Measurements from ENCODE around the gene SLC10A7.

Gene SLC10A7

GRCh38 chr4:146488495-146489174, 33.1 kb downstream of the SLC10A7 start:
- TF ChIP-seq CTCF (conservative IDR thresholded peaks at IDR 0.05; ENCODE audit: low read depth): no peak
- ChIA-PET CTCF (interaction anchor here (0.5 kb wide), 1 partner anchor 36 kb away, joined by 8 read pairs; no protein-coding TSS in a partner anchor), POLR2A (ENCODE audit: low non-redundant PET) (no interaction called here)
- no peak overlapping the region for H3K27ac ChIP-seq
- DNase-seq (ENCODE audit: low spot score): no peak

- CTCF ChIA-PET: no interaction called here
- no peak overlapping the region for H3K27ac ChIP-seq
- no peak for DNase-seq (ENCODE audit: low spot score)
- POLR2A ChIA-PET (ENCODE audit: low non-redundant PET): no interaction called here
- no peak for TF ChIP-seq CTCF (conservative IDR thresholded peaks at IDR 0.05; ENCODE audit: low read depth)
These were observed 35.2 kb downstream of the SLC10A7 start for GRCh38 chr4:146486565-146486964.

- H3K27ac ChIP-seq: no peak overlapping the region
- TF ChIP-seq CTCF (conservative IDR thresholded peaks at IDR 0.05; ENCODE audit: low read depth): no peak
- no peak for DNase-seq (ENCODE audit: low spot score)
- CTCF ChIA-PET: interaction anchor here (0.6 kb wide), 1 partner anchor 96 kb away, joined by 3 read pairs; no protein-coding TSS in a partner anchor
- POLR2A ChIA-PET (ENCODE audit: low non-redundant PET): no interaction called here
These were observed 35.8 kb downstream of the SLC10A7 start for GRCh38 chr4:146485968-146486367.

- CTCF ChIA-PET: no interaction called here
- POLR2A ChIA-PET (ENCODE audit: low non-redundant PET): no interaction called here
- no peak for DNase-seq (ENCODE audit: low spot score)
- no peak for TF ChIP-seq CTCF (conservative IDR thresholded peaks at IDR 0.05; ENCODE audit: low read depth)
- no peak overlapping the region for H3K27ac ChIP-seq
These were observed 39.0 kb downstream of the SLC10A7 start for GRCh38 chr4:146482788-146483187.

- no peak for DNase-seq (ENCODE audit: low spot score)
- POLR2A ChIA-PET (ENCODE audit: low non-redundant PET): no interaction called here
- CTCF ChIA-PET: no interaction called here
- TF ChIP-seq CTCF (conservative IDR thresholded peaks at IDR 0.05; ENCODE audit: low read depth): no peak
- no peak overlapping the region for H3K27ac ChIP-seq
These were observed 40.5 kb downstream of the SLC10A7 start for GRCh38 chr4:146481246-146481645.

- no peak for TF ChIP-seq CTCF (conservative IDR thresholded peaks at IDR 0.05; ENCODE audit: low read depth)
- H3K27ac ChIP-seq: no peak overlapping the region
- CTCF ChIA-PET: no interaction called here
- no peak for DNase-seq (ENCODE audit: low spot score)
- POLR2A ChIA-PET (ENCODE audit: low non-redundant PET): no interaction called here
These were observed 43.7 kb downstream of the SLC10A7 start for GRCh38 chr4:146478009-146478408.
